HG02938 (cell line): ENCODE data around the gene KCNE2.
"Not testable (repeated sequence)": the region's sequence is repeated elsewhere in the genome, so short reads cannot be mapped to it uniquely, and the experiment has no call there.

Experiments used
- ATAC-seq: cut with Tn5 transposase; IDR thresholded peaks from one replicate; pipeline ENCODE4 v1.9.1; 2021; ENCODE audit warnings: mild to moderate bottlenecking, moderate library complexity; ENCODE audit not compliant: unreplicated experiment

The KCNE2 gene

GRCh38 chr21:34406102-34406501 lies 42.3 kb downstream of the KCNE2 start:
- not testable (repeated sequence) for ATAC-seq

- not testable (repeated sequence) for ATAC-seq
These were observed 42.9 kb downstream of the KCNE2 start for GRCh38 chr21:34406676-34407075.

- not testable (repeated sequence) for ATAC-seq
These were observed 43.5 kb downstream of the KCNE2 start for GRCh38 chr21:34407294-34407693.

GRCh38 chr21:34417448-34418077 lies 53.8 kb downstream of the KCNE2 start:
- ATAC-seq, result not testable (repeated sequence)
